NCI-H748 (cell line): ENCODE data around the gene IMPG2.
"Not testable (repeated sequence)": the region's sequence is repeated elsewhere in the genome, so short reads cannot be mapped to it uniquely, and the experiment has no call there.

Source experiments
- DNase-seq: peaks from one replicate; lab custom pipeline; 2025; ENCODE audit not compliant: unreplicated experiment; lab: John Stamatoyannopoulos, UW

Gene IMPG2

DNA sequence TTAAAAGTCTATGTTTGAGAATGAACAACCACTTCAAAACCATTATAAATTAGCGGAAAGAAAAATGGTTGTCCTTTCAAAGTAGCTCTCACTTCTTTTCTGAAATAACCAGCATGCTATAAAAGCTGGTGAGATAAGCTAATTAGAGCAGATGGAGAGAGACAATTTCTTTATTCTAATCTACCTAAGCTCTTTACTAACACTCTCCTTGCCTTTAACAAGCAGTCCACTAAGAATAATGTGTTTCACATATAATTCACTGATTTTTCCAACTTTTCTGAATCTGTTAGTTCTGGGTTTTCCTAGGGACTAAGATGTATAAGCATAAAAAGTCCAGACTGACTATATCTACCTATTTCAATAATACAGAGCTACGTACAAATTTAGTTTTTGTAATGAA is at the start of gene IMPG2:
Gene IMPG2 (minus strand): TSS at position 101 of the 400 bp plus-strand sequence. CDS start 203 bp downstream, outside the sequence.
- DNase-seq: no peak

DNA sequence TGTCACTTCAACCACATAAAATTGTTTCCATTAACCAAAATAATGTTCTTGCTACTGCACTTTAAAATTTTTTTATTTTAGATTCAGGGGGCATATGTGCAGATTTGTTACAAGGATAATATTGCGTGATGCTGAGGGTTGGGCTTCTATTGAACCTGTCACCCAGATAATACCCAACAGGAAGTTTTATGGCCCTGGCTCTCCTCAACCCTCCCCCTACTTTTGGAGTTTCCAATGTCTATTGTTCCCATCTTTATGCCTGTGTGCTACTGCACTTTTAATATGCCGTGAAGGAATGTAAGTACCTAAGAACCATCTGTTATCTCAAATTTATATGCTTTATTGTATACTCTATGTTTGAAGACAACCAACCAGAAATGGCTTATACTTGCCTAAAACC is 42.0 kb upstream of the IMPG2 start:
- no peak for DNase-seq

DNA sequence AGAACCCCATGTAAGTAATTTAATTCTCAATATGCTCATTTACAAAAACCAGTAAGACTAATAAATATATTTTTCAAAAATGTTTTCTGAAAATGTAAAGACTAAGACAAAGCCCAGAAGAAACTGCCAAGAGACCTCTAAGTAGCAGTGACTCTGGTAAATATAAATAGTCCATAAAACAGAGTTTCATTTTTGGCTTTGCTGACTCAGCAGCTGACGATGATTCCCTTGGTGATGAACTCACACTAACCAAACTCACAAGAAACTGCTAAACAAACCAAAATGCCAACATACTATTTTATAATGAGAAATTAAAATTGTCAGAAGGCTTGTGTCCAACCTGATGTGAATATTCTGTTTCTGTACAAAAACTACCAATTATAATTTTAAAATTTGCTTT is 31.5 kb upstream of the IMPG2 start:
- DNase-seq: no peak

DNA sequence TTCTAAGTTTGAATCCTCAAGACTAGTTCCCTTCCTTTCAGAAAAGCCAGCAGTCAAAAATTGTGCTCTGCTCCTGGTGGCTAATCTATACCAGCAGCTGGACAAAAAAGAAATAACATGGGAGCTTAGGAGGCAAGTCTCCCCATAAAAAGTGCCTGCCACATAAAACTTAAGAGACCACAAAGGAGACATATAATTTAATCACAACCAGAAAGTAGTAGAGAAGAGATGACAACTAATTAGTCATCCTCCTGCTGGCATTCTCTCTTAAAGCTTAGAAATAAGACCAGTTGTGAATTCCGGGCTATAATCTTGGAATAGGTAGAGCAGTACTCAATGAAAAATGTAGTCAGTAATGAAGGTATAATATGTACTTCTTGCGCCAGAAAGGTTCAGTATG is 20.2 kb upstream of the IMPG2 start:
- DNase-seq: no peak

DNA sequence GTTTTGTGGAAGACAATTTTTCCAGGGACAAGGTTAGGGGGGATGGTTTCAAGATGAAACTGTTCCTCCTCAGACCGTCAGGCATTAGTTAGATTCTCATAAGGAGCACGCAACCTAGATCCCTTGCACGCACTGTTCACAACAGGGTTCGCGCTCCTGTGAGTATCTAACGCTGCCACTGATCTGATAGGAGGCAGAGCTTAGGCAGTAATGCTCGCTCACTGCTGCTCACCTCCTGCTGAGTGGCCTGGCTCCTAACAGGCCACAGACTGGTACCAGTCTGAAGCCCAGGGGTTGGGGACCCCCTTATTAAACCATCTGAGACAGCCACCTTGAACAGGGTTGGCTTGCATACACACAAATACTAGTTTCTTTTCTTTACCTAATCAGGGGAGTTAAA is 13.5 kb upstream of the IMPG2 start:
- DNase-seq: no peak

DNA sequence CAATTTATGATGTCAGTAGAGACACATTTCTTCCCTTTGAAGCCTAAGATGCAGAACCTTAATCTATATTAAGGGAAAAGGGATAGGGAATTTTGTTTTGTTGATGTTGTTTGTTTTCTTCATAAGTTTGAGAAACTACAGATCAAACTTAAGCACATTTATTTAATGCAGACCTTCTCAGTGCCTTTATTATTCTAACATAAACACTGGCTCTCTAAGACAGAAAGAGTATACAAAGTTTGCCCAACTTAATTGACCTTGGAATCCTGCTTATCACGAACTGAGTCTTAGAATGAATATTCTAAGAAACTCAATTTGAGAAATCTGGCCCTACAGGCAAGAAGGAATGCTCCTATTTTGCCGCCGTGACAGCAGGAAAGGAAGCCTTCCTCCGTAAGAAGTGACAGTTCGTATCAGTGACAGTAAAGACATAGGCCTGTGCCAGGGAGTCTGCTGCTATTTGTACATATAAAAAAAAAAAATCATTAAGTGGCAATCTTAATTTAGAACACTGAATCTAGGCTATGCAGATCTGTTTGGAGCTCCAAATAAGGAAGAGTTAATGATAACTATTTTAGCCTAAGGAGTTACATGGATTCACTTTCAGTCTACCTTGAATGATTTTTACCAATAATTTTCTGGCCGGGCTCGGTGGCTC is 8.8 kb upstream of the IMPG2 start:
- no peak for DNase-seq

DNA sequence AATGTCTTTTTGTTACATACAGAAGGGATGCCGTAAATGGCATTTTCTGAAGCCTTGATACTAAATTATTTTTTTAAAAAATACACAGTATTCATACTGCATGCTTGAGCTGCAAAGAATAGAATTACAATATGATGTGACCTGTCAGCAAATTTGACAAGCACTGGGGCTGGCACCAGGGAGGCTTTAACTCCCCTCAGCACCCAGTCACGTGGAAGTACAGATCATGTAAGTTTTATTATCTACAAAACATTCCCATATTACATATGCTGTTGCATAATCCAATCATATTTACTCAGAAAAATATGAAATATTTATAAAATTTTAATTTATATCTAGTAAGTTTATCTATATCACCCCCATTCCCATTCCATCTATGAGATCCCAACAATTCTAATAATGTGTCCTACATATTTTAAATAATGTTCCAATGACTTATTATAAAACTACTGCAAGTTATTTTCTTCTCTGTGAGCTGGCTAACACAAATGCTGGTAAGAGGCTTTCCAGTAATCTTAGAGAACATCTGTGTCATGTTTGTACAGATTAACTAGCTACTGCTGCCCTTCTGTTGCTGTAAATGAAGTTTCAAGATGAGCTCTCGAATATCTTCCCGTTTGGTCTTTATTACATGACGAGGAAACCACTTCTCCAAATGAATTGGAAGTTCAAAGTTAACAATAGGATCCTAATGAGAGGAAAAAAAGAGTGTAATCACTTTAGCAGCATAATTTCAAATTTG is 5.2 kb upstream of the IMPG2 start:
- DNase-seq: no peak

DNA sequence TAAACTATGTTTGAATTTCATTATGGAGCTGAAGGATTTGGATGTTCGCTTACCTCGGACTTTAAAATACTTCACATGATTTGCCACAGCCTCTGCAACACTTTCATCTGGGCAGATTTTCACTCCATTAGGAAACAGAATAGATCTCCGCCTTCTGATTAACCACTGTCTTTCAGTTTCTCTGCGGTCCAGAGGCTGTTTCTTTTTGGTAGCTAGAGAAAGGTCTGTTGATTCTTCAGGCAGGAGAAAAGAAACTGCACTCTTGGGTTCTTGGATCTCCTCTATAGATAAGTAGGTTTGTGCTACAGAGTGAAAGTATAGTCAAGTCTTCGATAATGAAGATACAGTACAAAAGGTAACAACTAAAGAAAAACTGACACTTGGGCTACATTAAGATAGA is 844 bp downstream of the IMPG2 start:
- DNase-seq: no peak

DNA sequence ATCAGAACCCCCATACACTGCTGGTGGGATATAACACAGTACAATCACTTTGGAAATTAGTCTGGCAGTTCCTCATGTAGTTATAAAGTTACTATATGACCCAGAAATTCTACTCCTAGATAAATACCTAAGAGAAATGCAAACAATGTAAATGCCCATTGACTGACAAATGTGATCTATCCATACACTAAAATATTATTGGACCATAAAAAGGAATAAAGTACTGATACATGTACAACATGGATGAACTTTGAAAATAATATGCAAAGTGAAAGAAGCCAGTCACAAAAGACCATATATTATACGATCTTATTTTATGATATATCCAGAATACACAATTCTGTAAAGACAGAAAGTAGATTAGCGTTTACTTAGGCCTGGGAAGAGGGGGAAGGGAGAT is 7.8 kb downstream of the IMPG2 start:
- DNase-seq: no peak

DNA sequence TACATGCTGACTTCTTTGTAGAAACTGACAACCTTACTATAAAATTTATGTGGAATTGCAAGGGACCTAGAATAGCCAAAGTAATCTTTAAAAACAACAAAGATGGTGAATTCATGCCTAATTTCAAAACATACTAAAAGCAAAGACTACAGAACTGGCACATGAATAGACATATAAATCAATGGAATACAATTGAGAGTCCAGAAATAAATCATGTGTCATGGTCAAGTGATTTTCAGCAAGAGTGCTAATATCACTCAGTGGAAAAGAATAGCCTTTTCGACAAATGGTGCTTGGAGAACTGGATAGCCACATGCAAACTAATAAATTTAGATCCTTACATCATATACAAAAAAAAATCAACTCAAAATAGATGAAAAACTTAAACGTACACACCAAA is 8.7 kb downstream of the IMPG2 start:
- DNase-seq: no peak

DNA sequence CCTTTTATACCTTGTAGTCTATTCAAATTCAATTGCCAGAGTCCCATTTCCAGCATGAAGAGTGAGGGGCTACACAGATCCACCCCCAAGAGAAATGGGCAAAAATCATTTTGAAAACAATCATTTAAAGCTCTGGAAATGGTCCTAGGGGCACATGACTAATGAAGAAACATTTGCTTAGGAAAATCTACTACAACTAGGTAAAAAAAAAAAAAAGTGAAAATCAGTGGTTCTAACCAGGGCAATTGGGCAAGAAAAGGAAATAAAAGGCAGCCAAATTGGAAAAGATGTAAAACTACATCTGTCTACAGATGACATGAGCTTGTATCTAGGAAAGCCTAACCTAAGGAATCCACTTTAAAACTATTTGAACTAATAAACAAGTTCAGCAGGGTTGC is 9.4 kb downstream of the IMPG2 start:
- no peak for DNase-seq

DNA sequence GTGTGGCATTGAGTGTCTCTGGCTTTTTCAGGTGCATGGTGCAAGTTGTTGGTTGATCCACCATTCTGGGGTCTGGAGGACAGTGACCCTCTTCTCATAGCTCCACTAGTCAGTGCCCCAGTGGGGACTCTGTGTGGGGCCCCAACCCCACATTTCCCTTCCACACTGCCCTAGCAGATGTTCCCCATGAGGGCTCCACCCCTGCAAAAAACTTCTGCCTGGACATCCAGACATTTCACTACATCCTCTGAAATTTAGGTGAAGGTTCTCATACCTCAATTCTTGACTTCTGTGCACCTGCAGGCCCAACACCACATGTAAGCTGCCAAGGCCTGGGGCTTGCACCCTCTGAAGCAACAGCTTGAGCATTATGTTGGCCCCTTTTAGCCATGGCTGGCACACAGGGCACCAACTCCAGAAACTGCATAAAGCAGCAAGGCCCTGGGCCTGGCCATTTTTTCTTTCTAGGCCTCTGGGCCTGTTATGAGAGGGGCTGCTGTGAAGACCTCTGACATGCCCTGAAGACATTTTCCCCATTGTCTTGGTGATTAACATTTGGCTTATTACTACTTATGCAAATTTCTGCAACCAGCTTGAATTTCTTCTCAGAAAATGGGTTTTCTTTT is 12.1 kb downstream of the IMPG2 start:
- not testable (repeated sequence) for DNase-seq

DNA sequence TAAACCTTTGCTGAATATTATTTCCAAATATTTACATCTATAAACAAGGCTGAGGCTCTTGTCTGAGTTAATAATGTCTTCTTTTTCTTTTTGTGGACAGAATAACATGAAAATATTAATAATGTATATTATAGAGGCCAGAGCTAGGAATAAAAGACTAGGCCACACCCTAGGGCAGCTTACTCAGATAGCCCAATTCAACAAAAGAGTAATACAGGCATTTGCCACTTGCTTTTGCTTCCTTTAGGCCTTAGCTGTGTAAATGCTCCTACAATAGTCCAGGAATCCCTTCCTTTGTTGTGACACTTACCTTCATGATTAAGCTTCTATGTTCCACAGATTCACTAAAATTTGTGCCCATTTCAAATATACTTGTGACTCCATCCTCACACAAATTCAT is 16.5 kb downstream of the IMPG2 start:
- DNase-seq: no peak

DNA sequence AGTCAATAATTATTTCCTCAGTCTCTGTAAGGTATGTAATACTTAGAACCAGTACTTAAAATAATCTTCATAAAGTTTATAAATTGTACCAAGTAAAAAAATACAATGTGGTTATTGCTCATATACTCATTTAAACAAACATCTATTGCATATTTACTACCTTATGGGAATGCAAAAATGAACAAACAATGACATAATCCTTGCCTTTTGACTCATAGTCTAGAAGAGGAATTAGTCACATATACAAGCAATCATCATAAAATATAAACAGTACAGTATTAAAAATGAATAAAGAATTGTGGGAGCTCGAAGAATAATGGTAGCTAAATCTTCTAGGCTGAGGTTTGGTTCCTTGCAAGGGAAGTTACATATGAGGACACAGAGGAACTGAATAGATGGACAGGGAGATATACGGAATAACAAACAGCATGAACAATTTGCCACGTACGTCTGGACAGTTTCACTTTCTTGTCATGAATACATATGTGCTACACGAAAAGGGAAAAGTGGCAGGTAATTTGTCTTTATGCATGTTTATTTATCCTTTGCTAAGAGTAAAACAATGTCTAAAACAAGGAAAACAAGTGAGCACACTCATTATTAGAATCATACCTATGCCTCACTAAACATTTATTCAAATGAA is 17.2 kb downstream of the IMPG2 start:
- DNase-seq: no peak

DNA sequence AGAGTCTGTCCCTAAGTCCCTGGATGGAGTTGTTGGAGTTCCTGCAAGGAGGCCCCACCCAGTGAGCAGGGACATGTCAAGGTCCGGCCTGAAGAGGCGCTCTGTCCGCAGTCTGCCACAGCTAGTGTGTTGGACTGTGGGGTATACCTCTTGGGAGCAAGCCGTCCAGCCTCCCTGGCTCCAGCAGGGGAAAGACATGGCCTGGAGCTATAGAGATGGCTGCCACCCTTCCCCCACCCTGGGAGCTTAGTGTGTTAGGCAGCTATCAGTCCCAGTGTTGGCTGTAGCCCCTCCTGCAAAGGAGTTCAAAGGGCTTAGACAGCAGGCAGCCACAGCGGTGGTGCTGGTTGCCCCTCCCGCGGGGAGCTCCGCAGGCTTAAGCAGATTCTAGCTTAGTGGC is 20.3 kb downstream of the IMPG2 start:
- no peak for DNase-seq

DNA sequence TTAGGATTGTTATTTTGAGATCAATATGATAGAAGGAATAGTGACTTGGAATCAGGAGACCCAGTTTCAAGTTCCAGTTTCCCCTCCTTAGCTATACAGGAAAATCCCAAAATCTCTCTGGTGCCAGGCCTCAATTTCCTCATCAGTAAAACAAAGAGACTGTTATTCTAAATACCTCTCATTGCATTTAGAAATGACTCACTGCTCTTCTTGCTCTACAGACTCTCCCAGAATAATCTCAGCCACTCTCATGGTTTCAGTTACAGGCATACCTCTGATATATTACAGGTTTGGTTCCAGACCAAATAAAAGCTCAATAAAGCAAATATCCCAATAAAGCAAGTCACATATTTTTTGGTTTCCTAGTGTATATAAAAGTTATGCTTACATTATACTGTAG is 28.3 kb downstream of the IMPG2 start:
- DNase-seq: no peak

DNA sequence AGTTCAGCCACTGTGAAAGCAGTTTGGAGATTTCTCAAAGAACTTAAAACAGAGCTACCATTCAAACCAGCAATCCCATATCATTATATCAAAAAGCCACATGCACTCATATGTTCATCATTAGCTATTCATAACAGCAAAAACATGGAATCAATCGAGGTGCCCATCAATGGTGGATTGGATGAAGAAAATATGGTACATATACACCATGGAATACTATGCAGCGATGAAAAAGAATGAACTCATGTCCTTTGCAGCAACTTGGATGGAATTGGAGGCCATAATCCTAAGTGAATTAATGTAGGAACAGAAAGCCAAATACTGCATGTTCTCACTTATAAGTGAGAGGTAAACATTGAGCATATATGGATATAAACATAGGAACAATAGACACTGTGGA is 32.1 kb downstream of the IMPG2 start:
- no peak for DNase-seq

DNA sequence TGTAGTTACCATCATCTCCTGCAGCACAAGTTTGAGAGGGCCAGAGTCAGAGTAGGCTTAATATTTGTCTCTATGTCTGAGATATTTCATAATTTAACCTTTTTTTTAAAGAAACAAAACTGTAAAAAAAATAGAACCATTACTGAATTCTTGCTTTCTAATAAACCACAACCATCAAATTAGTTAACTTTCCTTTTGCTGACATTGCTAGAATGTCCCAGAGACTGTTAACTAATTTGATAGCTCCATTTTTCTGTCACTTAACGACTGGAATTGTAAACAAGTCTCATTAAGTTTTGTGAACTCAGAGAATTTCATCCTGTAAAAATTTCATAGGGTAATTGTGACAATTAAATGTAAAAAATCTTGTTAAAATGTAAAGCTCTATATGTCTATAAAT is 35.6 kb downstream of the IMPG2 start:
- no peak for DNase-seq

DNA sequence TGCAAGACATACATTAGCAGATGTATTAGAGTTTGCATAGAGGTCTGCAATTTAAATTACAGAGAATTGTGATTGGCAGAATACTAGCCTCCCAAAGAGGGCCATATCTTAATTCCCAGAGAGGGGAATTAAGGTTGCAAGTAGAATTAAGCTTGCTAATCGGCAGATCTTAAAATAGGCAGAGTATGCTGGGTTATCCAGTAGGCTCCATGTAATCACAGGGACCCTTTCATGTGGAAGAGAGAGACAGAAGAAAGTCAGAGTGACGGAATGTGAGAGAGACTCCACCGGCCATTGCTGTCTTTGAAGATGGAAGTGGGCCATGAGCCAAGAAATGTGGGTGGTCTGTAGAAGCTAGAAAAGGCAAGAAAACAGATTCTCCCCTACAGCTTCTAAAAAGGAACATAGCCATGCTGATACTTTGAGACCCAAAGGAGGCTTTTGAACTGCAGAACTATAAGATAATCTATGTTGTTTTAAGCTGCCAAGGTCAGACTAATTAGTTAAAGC is 38.8 kb downstream of the IMPG2 start:
- no peak for DNase-seq

DNA sequence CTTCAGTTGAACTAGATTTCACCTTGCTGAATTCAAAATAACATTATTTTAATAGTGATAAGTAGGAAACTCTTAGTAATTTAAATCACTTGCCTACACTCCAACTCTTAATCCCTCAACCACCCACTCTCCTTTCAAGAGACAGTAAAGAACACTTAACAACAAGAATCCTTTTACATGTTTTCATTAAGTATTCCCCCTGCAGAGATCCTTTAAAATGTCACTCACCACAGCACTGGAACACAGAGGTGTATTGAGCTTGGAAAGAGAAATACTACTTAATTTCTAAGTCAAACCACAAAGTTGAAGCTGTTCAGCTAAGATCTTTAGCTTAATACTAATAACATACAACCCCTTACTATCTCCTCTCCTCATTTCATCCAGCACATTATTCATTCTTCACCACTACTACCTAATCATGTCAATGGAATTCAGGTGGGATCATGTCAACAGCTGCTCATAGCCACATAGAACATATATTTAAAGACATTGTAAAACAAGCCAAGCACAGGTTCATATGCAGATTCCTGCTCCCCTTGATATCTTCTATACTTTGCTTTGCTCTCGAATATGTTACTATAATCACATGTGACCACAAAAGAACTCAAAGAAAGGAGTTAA is 40.5 kb downstream of the IMPG2 start:
- DNase-seq: no peak

DNA sequence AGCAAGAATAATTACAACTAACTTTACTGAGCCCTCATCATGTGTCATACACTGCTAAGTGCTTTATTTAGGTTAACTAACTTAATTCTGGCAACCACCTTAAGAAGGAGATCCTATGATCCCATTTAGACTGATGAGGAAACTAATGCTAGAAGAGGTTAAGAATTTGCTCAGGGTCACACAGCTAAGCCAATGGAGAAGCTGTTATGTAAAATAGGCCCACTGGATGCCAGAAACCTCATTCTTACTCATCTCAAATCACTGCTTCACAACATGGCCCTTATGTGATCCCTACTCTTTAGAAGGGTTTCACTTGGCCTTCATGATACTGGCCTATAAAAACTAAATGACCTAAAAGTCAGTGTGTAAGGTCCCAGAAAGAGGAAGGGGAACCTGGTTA is 41.2 kb downstream of the IMPG2 start:
- DNase-seq: no peak
